Measurements from ENCODE around the gene ZBTB38.

GRCh38 chr3:141392897-141393734 is 24.8 kb downstream of the ZBTB38 start:
- TF ChIP-seq CTCF (IDR thresholded peaks at IDR 0.05; ENCODE audit: insufficient read depth, low read length) = no peak
- TF ChIP-seq POLR2AphosphoS5 (IDR thresholded peaks at IDR 0.05; ENCODE audit: low read depth) = no peak
- no peak for TF ChIP-seq REST (IDR thresholded peaks at IDR 0.05; ENCODE audit: insufficient replicate concordance, low read depth)
- TF ChIP-seq SPI1 (IDR thresholded peaks at IDR 0.05; ENCODE audit: borderline replicate concordance, low read depth) = no peak
- no peak for TF ChIP-seq GABPA (IDR thresholded peaks at IDR 0.05; ENCODE audit: low read depth)
